HCT116 (cell line): ENCODE data around the gene SSB. TPM values are rescaled to one million over a fixed set of nuclear protein-coding genes. Genes with fewer than 3 reads are reported as not detected.
"Not testable (repeated sequence)": the region's sequence is repeated elsewhere in the genome, so short reads cannot be mapped to it uniquely, and the experiment has no call there.

Experiments used
- ATAC-seq: fragments of 200-7000 bp; cut with Tn5 transposase; 2 replicates; pipeline ENCODE4 v1.9.1; 2020; ENCODE audit warnings: mild to moderate bottlenecking, moderate library complexity
- BruUV-seq: library from RNA; stranded (reverse); fragments of 400-500 nt; replicated peaks from 2 replicates; lab custom pipeline; 2021; lab: Mats Ljungman, UMichigan
- CTCF ChIA-PET: fragments of 300-600 bp; sonication (Branson Sonifier 250); formaldehyde crosslinking; loops from one replicate; lab custom pipeline; 2021; ENCODE audit warnings: antibody characterized with exemption; lab: Charles Lee
- POLR2A ChIA-PET: fragments of 300-600, 350-600 bp; sonication (Branson Sonifier 250); formaldehyde crosslinking; loops from one replicate; lab custom pipeline; 2021; ENCODE audit warnings: antibody characterized with exemption; lab: Charles Lee
- RAD21 ChIA-PET, 2 experiments: fragments of 300-600 bp; sonication (Branson Sonifier 250); formaldehyde crosslinking; loops; one replicate each; lab custom pipeline; 2023; ENCODE audit warnings: low total read pairs in 2 of 2; ENCODE audit not compliant: uncharacterized antibody in 2 of 2, unreplicated experiment in 2 of 2, low non-redundant PET in 1 of 2; lab: Charles Lee
- DNase-seq: peaks from one replicate; pipeline ENCODE4 v3.0.0-alpha.2; 2010; ENCODE audit warnings: low read depth, low spot score
- H2AFZ ChIP-seq: fragments of 200-600 bp; shearing (Covaris generic), sonication (generic); 2 replicates; pipeline ENCODE4 v1.6.1; 2017; ENCODE audit warnings: low read depth, mixed run types, mixed read lengths, antibody characterized with exemption, low read length; ENCODE audit not compliant: poor library complexity, severe bottlenecking
- H3K27ac ChIP-seq: 2 replicates; pipeline ENCODE4 v1.5.1; 2012; ENCODE audit warnings: low read depth, low read length
- H3K27me3 ChIP-seq: fragments of 200-600 bp; sonication (generic); 2 replicates; pipeline ENCODE4 v1.6.1; 2016; ENCODE audit warnings: mixed run types, low read length, mixed read lengths; ENCODE audit not compliant: insufficient read depth
- H3K36me3 ChIP-seq, 2 experiments: fragments of 200-500 bp in 1 of 2; fragments of 200-600 bp in 1 of 2; sonication (Bioruptor generic) in 1 of 2; sonication (generic) in 1 of 2; 2 replicates each; pipeline versions ENCODE4 v1.5.1 to v1.6.1; 2014 to 2016; ENCODE audit warnings: low read length in 2 of 2, inconsistent platforms in 1 of 2, mixed read lengths in 1 of 2, mixed run types in 1 of 2; ENCODE audit not compliant: insufficient read depth in 2 of 2, control insufficient read depth in 1 of 2
- H3K4me1 ChIP-seq, 2 experiments: fragments of 200-600 bp in 1 of 2; sonication (generic) in 1 of 2; 2 replicates each; pipeline versions ENCODE4 v1.5.1 to v1.6.1; 2012 to 2017; ENCODE audit warnings: low read length in 2 of 2, inconsistent platforms in 1 of 2, mild to moderate bottlenecking in 1 of 2, mixed read lengths in 1 of 2, mixed run types in 1 of 2, moderate library complexity in 1 of 2; ENCODE audit not compliant: insufficient read depth in 2 of 2, control insufficient read depth in 1 of 2
- H3K4me2 ChIP-seq: fragments of 200-600 bp; sonication (generic); 2 replicates; pipeline ENCODE4 v1.6.1; 2017; ENCODE audit warnings: mixed run types, low read length, mixed read lengths
- H3K4me3 ChIP-seq, 2 experiments: fragments of 200-600 bp in 1 of 2; sonication (generic) in 1 of 2; replicated peaks in 1 of 2; 2 replicates each; pipeline ENCODE4 v1.5.1; 2011 to 2016; ENCODE audit warnings: low read length in 2 of 2, control low read depth in 1 of 2, low read depth in 1 of 2, mild to moderate bottlenecking in 1 of 2, mixed read lengths in 1 of 2, mixed run types in 1 of 2
- H3K79me2 ChIP-seq: fragments of 200-600 bp; sonication (generic); 2 replicates; pipeline ENCODE4 v1.6.1; 2017; ENCODE audit warnings: mild to moderate bottlenecking, mixed run types, low read length, moderate library complexity, mixed read lengths; ENCODE audit not compliant: insufficient read depth
- H3K9ac ChIP-seq: fragments of 200-600 bp; sonication (generic); 2 replicates; pipeline ENCODE4 v1.6.1; 2016; ENCODE audit warnings: low read length, mixed read lengths
- H3K9me2 ChIP-seq: fragments of 200-600 bp; sonication (generic), shearing (Covaris generic); 2 replicates; pipeline ENCODE4 v1.6.1; 2017; ENCODE audit warnings: mixed run types, mild to moderate bottlenecking, moderate library complexity; ENCODE audit not compliant: insufficient read depth
- H3K9me3 ChIP-seq, 2 experiments: fragments of 200-500 bp in 1 of 2; fragments of 200-600 bp in 1 of 2; sonication (Bioruptor generic) in 1 of 2; sonication (generic) in 1 of 2; 2 replicates each; pipeline ENCODE4 v1.6.1; 2014 to 2017; ENCODE audit warnings: low read length in 2 of 2, mixed read lengths in 2 of 2, inconsistent platforms in 1 of 2, low read depth in 1 of 2, mild to moderate bottlenecking in 1 of 2, mixed run types in 1 of 2, moderate library complexity in 1 of 2; ENCODE audit not compliant: control insufficient read depth in 1 of 2, insufficient read depth in 1 of 2
- H4K20me1 ChIP-seq: fragments of 200-600 bp; sonication (generic), shearing (Covaris generic); 2 replicates; pipeline ENCODE4 v1.6.1; 2017; ENCODE audit warnings: mixed run types, mild to moderate bottlenecking, moderate library complexity; ENCODE audit not compliant: insufficient read depth
- CTCF ChIP-seq, 3 experiments: fragments of 200-600 bp in 1 of 3; sonication (generic) in 1 of 3; IDR thresholded peaks in 2 of 3; conservative IDR thresholded peaks in 1 of 3; 2 replicates each; pipeline ENCODE4 v1.5.1; 2012 to 2017; ENCODE audit warnings: low read depth in 2 of 3, low read length in 2 of 3, antibody characterized with exemption in 1 of 3, borderline replicate concordance in 1 of 3, control low read depth in 1 of 3, mild to moderate bottlenecking in 1 of 3, mixed read lengths in 1 of 3, mixed run types in 1 of 3, moderate library complexity in 1 of 3; ENCODE audit not compliant: insufficient read depth in 1 of 3
- EGR1 ChIP-seq: IDR thresholded peaks from 2 replicates; pipeline ENCODE4 v1.6.1; 2012; ENCODE audit warnings: low read depth
- ELF1 ChIP-seq: IDR thresholded peaks from 2 replicates; pipeline ENCODE4 v1.6.1; 2012; ENCODE audit warnings: low read depth, borderline replicate concordance
- EZH2 ChIP-seq: fragments of 200-600 bp; sonication (generic); IDR thresholded peaks from 2 replicates; pipeline ENCODE4 v1.6.1; 2017; ENCODE audit warnings: antibody characterized with exemption, mixed run types
- EZH2phosphoT487 ChIP-seq: fragments of 200-600 bp; IDR thresholded peaks from 2 replicates; pipeline ENCODE4 v1.6.1; 2018; ENCODE audit warnings: antibody characterized with exemption, borderline replicate concordance
- FOSL1 ChIP-seq: IDR thresholded peaks from 2 replicates; pipeline ENCODE4 v1.6.1; 2012; ENCODE audit warnings: low read depth
- JUND ChIP-seq: IDR thresholded peaks from 2 replicates; pipeline ENCODE4 v1.6.1; 2012
- POLR2AphosphoS5 ChIP-seq: IDR thresholded peaks from 2 replicates; pipeline ENCODE4 v1.6.1; 2011; ENCODE audit warnings: mild to moderate bottlenecking, low read depth, low read length, moderate library complexity
- RAD21 ChIP-seq: IDR thresholded peaks from 2 replicates; pipeline ENCODE4 v1.6.1; 2012; ENCODE audit warnings: low read depth, mild to moderate bottlenecking
- SIN3A ChIP-seq: IDR thresholded peaks from 2 replicates; pipeline ENCODE4 v1.6.1; 2012; ENCODE audit warnings: low read depth
- SRF ChIP-seq: IDR thresholded peaks from 2 replicates; pipeline ENCODE4 v1.6.1; 2012; ENCODE audit warnings: low read depth
- ZBTB33 ChIP-seq: IDR thresholded peaks from 2 replicates; pipeline ENCODE4 v1.6.1; 2011; ENCODE audit warnings: mild to moderate bottlenecking, low read length, moderate library complexity; ENCODE audit not compliant: insufficient replicate concordance; ENCODE audit errors: extremely low read depth
- ZNF274 ChIP-seq: fragments of 200-500 bp; sonication (Bioruptor generic); IDR thresholded peaks from 2 replicates; pipeline ENCODE4 v1.6.1; 2014; ENCODE audit warnings: mild to moderate bottlenecking, low read depth, low read length, inconsistent platforms
- intact Hi-C: fragments of 100-400 bp; cut with micrococcal nuclease; formaldehyde crosslinking; loops from 2 replicates; pipeline ENCODE4 v1.10.0; 2022
- total RNA-seq: library from RNA; stranded (reverse); gene quantifications from one replicate; pipeline ENCODE4 v1.2.1, GENCODE V29; 2021; ENCODE audit not compliant: unreplicated experiment

The SSB gene
- total RNA-seq, 1 experiment from 2014 or later: 117 TPM

GRCh38 chr2:169819106-169819505 is 20.4 kb downstream of the SSB start (continued):
- TF ChIP-seq ZBTB33 (no peak), ZNF274 (no peak), SRF (no peak)

GRCh38 chr2:169820101-169820500 is 21.4 kb downstream of the SSB start:
- Histone ChIP-seq H3K79me2 (peaks cover 68% of the 10 kb centered on the region), H3K36me3 (peaks cover 8 to 30% of the 10 kb centered on the region in 2 experiments), H3K4me1 (peaks cover 18 to 36% of the 10 kb centered on the region in 2 experiments), H3K4me3 (peak overlapping the region in 1 of 2 experiments; percentile 7; a peak in 1 of 4 replicates), H3K4me2 (peak overlapping the region; percentile 43), H3K27ac (peak overlapping the region; percentile 5; the same call in 1 of the 2 replicates)
- BruUV-seq, RAD21 ChIA-PET, H4K20me1 ChIP-seq, H3K9me2 ChIP-seq, H3K27me3 ChIP-seq, intact Hi-C loops, H3K9me3 ChIP-seq, H3K9ac ChIP-seq, H2AFZ ChIP-seq: not testable (repeated sequence)
- ChIA-PET POLR2A (interaction anchor here (0.6 kb wide), 1 partner anchor 1364 kb away, joined by 4 read pairs; the partner anchor contains the start of gene CERS6), CTCF (interaction anchor here (1.2 kb wide), 1 partner anchor 57 kb away, joined by 3 read pairs; no protein-coding TSS in a partner anchor)
- TF ChIP-seq EGR1 (0 out of 2 replicates have a peak, but pooled peaks have one; percentile 21), JUND (peak; percentile 29; the same call in 1 of the 2 replicates)
- DNase-seq: peak; percentile 29
- peak; percentile 42 for ATAC-seq

- H3K9me3 ChIP-seq: no peaks in the 10 kb centered on the region
- ChIA-PET POLR2A (no interaction called here), RAD21 (no interaction called here), CTCF (no interaction called here)
- BruUV-seq: no TSS peak
- H3K27me3 ChIP-seq: no peaks in the 10 kb centered on the region
- intact Hi-C loops: no loop called here
- H3K79me2 ChIP-seq: peaks cover 55% of the 10 kb centered on the region
- DNase-seq (no peak), ATAC-seq (no peak)
- no peak overlapping the region for H3K4me2 ChIP-seq
- no peak overlapping the region for H3K27ac ChIP-seq
- peaks cover 7 to 19% of the 10 kb centered on the region in 2 experiments for H3K36me3 ChIP-seq
- H4K20me1 ChIP-seq: peaks cover 4% of the 10 kb centered on the region; the same call in 1 of the 2 replicates
- no peak overlapping the region for H3K4me3 ChIP-seq
- H2AFZ ChIP-seq: no peak overlapping the region
- no peaks in the 10 kb centered on the region for H3K9me2 ChIP-seq
- H3K4me1 ChIP-seq: peaks cover 19 to 33% of the 10 kb centered on the region in 2 experiments
- no peak overlapping the region for H3K9ac ChIP-seq
- TF ChIP-seq EZH2: no peak
- TF ChIP-seq POLR2AphosphoS5: no peak
- TF ChIP-seq SIN3A: no peak
- no peak for TF ChIP-seq EZH2phosphoT487
- no peak for TF ChIP-seq CTCF (IDR thresholded peaks at IDR 0.05 in 2 of 3, conservative IDR thresholded peaks at IDR 0.05 in 1 of 3; ENCODE audit: borderline replicate concordance in 1 of 3, insufficient read depth in 1 of 3, low read depth in 2 of 3, low read length in 2 of 3)
- no peak for TF ChIP-seq ZNF274
- TF ChIP-seq FOSL1: no peak
- no peak for TF ChIP-seq RAD21
- no peak for TF ChIP-seq ELF1
Measured at GRCh38 chr2:169822036-169822435, 23.4 kb downstream of the SSB start.
